ENCODE data around the gene ZNF492.
"Not testable (repeated sequence)": the region's sequence is repeated elsewhere in the genome, so short reads cannot be mapped to it uniquely, and the experiment has no call there.

- TF ChIP-seq CTCF (conservative IDR thresholded peaks at IDR 0.05; ENCODE audit: low read length); EZH2phosphoT487 (IDR thresholded peaks at IDR 0.05; ENCODE audit: borderline replicate concordance): not testable (repeated sequence)
Measured at GRCh38 chr19:22617181-22617580, 16.9 kb upstream of the ZNF492 start.

All from Loucy (cell line).